Endothelial cell (in vitro differentiated cells): ENCODE data around the gene TRIOBP. TPM values are rescaled to one million over a fixed set of nuclear protein-coding genes. Genes with fewer than 3 reads are reported as not detected.

Experiments used
- DNase-seq: peaks from one replicate; pipeline ENCODE4 v3.0.0; 2021; ENCODE audit warnings: low spot score
- H3K27ac Mint-ChIP-seq: one replicate; pipeline ENCODE4 v1.8.0; 2021; ENCODE audit warnings: mixed read lengths, inconsistent platforms; ENCODE audit not compliant: unreplicated experiment
- H3K27me3 Mint-ChIP-seq: one replicate; pipeline ENCODE4 v1.8.0; 2021; ENCODE audit warnings: mild to moderate bottlenecking, moderate library complexity, mixed read lengths, inconsistent platforms; ENCODE audit not compliant: unreplicated experiment
- H3K36me3 Mint-ChIP-seq: one replicate; pipeline ENCODE4 v1.8.0; 2021; ENCODE audit warnings: mild to moderate bottlenecking, low read depth, mixed read lengths, inconsistent platforms; ENCODE audit not compliant: unreplicated experiment
- H3K4me1 Mint-ChIP-seq: one replicate; pipeline ENCODE4 v1.8.0; 2021; ENCODE audit warnings: mild to moderate bottlenecking, mixed read lengths, inconsistent platforms; ENCODE audit not compliant: unreplicated experiment
- H3K4me3 Mint-ChIP-seq: one replicate; pipeline ENCODE4 v1.8.0; 2021; ENCODE audit warnings: mild to moderate bottlenecking, mixed read lengths, inconsistent platforms; ENCODE audit not compliant: unreplicated experiment
- H3K9me3 Mint-ChIP-seq: one replicate; pipeline ENCODE4 v1.8.0; 2021; ENCODE audit warnings: mixed read lengths, inconsistent platforms; ENCODE audit not compliant: unreplicated experiment
- CTCF ChIP-seq: fragments of 200-600 bp; sonication (generic); IDR thresholded peaks from one replicate; pipeline ENCODE4 v1.5.0; 2021; ENCODE audit warnings: antibody characterized with exemption; ENCODE audit not compliant: unreplicated experiment
- total RNA-seq: library from RNA; stranded (reverse); fragmentation: NEBNext Ultra II Directional; extraction: Animal tissue kit (Norgen Biotek cat#: 25700); gene quantifications from one replicate; pipeline ENCODE4 v1.2.1, GENCODE V29; 2021; ENCODE audit not compliant: unreplicated experiment

The TRIOBP gene
- total RNA-seq, 1 donor from 2014 or later, result 110 TPM

- Mint-ChIP-seq H3K4me1 (peaks cover 6% of the 10 kb centered on the region), H3K27ac (peak overlapping the region; percentile 30), H3K36me3 (no peaks in the 10 kb centered on the region), H3K9me3 (no peaks in the 10 kb centered on the region), H3K27me3 (peaks cover 4% of the 10 kb centered on the region), H3K4me3 (peak overlapping the region; percentile 88)
- no peak for DNase-seq
- TF ChIP-seq CTCF, result no peak
Observed at GRCh38 chr22:37675930-37676735, 20.7 kb upstream of the TRIOBP start.

GRCh38 chr22:37676736-37677492 is 19.9 kb upstream of the TRIOBP start:
- peak overlapping the region; percentile 88 for H3K4me3 Mint-ChIP-seq
- H3K27me3 Mint-ChIP-seq, result peaks cover 4% of the 10 kb centered on the region
- no peaks in the 10 kb centered on the region for H3K36me3 Mint-ChIP-seq
- H3K27ac Mint-ChIP-seq, result peak overlapping the region; percentile 77
- H3K4me1 Mint-ChIP-seq, result peaks cover 6% of the 10 kb centered on the region
- no peak for TF ChIP-seq CTCF
- DNase-seq, result peak; percentile 74
- H3K9me3 Mint-ChIP-seq, result no peaks in the 10 kb centered on the region

- no peak for DNase-seq
- no peak for TF ChIP-seq CTCF
- Mint-ChIP-seq H3K36me3 (no peaks in the 10 kb centered on the region), H3K27me3 (peaks cover 4% of the 10 kb centered on the region), H3K9me3 (no peaks in the 10 kb centered on the region), H3K4me3 (peak overlapping the region; percentile 84), H3K27ac (peak overlapping the region; percentile 77), H3K4me1 (peaks cover 6% of the 10 kb centered on the region)
Observed at GRCh38 chr22:37677493-37677974, 19.3 kb upstream of the TRIOBP start.

- Mint-ChIP-seq H3K4me3 (no peak overlapping the region), H3K27ac (no peak overlapping the region), H3K27me3 (peaks cover 4% of the 10 kb centered on the region), H3K4me1 (peaks cover 6% of the 10 kb centered on the region), H3K36me3 (no peaks in the 10 kb centered on the region), H3K9me3 (no peaks in the 10 kb centered on the region)
- no peak for TF ChIP-seq CTCF
- DNase-seq, result no peak
Observed at GRCh38 chr22:37678372-37678771, 18.5 kb upstream of the TRIOBP start.

GRCh38 chr22:37679670-37680069 is 17.2 kb upstream of the TRIOBP start:
- no peak for DNase-seq
- Mint-ChIP-seq H3K4me1 (peaks cover 6% of the 10 kb centered on the region), H3K4me3 (no peak overlapping the region), H3K36me3 (no peaks in the 10 kb centered on the region), H3K27ac (no peak overlapping the region), H3K9me3 (no peaks in the 10 kb centered on the region), H3K27me3 (peaks cover 2% of the 10 kb centered on the region)
- TF ChIP-seq CTCF, result no peak
